ENCODE measurements around the gene BHLHA15.

BHLHA15 gene

DNA sequence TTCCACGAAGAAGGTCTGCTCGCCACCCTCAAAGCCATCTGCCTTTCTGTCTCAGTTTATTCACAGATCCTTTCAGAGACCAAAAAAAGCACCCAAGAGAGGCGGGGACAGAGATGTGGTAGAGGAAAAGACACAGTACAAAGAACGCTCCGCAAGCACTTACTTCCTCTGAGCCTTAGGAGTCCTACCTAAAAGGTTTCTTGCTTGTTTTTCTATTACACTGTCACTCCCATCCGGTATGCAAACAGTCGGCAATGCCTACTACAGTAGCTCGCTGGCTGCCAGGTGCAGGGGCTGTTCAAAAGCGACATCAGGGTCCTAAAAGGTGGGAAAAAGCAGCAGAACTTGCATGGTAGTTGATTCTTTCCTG, 40.0 kb downstream of the BHLHA15 start:
- peak; percentile 17 for DNase-seq

DNA sequence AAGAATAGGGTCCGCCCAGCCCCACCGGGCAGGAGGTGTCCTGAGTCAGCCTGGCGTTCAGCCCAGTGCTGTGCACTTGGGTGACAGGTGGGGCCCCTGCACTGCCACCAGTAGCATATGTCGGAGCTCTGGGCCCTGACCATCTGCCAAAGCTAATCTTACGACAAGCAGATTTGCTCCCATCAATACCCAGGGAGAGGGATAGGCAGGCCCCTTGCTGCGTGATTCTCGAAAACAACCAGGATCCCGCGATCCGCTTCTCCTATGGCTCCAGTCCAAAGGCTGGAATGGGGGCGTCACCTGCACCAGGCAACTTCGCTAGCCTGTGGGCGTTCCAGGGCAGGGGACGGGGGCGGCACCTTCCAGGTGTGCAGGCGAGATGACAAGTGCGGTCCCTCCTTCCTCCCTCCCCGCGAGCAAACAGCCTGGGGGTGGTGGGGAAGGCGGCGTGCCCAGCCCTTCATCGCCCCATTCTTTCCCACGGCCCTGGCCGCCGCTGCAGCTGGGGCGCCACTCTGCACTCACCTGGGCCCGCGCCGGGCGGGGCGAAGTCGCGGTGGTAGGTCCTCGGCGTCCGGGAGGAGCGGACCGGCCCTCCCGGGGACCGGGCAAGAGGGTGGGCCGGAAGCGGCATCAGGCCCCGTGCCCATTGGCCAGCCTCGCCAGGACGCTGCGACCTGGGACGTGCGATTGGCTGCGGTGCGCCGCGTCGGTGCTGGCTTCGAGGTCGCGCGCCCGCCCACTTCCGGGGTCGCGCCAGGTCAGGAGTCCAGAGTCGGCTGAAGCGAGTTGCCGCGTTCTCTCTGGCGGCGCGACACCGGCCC, 40.6 kb downstream of the BHLHA15 start, which contains the start of gene TECPR1:
TECPR1 (minus strand) TSS at position 632 of the 824 bp plus-strand sequence. CDS start 6,086 bp downstream, outside the sequence.
- DNase-seq, result peak; percentile 86

DNA sequence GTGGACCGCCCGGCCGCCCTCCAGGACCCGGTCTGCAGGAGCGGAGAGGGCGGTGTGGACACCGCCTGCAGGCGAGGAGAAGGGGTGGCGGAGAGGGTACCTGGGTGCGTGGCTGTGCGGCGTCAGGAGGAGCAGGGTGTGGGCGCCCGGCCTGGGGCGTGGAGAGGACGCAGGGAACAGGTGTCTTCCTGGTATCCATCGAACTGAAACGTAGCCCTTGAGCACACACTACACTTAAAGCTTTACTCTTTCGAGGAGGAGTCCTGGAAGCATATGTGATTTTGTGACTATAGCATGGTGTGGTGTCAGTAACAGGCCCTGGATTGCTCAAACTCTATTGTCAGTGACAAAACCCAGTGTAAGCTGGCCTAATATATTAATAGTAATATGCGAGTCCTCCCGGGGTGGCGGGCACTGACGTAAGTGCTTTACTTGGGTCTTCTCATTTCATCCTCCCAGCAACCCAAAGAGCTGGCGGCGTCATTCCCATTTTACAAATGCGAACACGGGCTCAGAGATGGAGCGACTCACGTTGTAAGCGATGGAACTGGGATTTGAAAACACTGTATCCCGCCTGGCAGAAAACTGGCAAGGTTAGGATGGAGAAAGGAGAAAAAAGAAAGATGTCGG, 41.3 kb downstream of the BHLHA15 start:
- DNase-seq, result no peak

DNA sequence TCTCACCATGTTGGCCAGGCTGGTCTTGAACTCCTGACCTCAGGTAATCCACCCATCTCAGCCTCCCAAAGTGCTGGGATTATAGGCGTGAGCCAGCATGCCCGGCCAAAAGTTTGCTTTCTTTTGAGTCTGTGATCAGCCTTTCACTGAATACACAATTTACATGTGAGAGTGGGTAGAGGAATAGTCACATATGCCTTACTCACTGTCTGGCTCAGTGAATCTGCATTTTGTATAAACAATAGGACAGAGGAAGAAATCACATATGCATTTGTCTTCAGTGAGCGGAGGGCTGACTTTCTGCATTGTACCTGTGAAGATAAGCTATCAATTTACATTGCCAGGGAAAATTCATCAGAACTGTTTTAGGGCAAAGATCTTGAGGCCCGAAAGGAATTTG, 43.3 kb downstream of the BHLHA15 start:
- DNase-seq, result no peak

DNA sequence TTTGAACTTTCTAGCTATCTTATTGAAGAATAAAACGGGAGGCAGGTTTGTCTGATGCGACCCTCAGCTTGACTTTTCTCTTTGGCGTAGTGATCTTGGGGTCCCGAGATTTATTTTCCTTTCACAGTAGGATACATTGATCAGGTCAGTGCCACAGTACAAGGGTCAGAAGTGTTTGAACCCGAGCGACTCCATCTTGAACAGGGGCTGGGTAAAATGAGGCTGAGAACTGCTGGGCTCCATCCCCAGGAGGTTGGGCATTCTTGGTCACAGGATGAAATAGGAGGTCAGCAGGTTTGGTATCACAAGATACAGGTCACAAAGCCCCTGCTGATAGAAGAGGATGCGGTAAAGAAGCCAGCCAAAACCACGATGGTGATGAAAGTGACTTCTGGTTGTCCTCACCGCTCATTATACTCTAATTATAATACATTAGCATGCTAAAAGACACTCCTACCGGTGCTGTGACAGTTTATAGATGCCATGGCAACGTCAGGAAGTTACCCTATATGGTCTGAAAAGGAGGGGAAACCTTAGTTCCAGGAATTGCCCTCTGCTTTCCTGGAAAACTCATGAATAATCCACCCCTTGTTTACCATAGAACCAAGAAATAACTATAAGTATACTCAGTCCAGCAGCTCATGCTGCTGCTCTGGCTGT, 43.8 kb downstream of the BHLHA15 start:
- DNase-seq, result no peak

DNA sequence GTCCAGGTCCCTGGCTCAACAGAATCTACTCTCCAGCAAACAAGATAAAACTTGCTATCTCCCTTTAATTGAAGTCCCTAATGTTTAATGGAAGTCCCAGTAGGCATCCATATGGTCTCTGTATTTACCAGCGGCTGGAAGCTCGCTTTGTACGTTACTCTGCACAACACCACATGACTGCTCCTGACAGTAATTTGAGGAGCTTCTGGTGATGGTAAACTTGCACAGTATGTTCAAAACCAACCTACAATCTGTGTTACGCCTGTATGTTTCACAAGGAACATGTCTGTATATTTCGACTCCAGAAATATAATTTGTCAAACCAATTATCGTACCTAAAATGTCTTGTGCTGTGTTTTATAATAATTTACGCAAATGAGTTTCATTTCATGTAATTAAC, 45.2 kb downstream of the BHLHA15 start:
- no peak for DNase-seq

DNA sequence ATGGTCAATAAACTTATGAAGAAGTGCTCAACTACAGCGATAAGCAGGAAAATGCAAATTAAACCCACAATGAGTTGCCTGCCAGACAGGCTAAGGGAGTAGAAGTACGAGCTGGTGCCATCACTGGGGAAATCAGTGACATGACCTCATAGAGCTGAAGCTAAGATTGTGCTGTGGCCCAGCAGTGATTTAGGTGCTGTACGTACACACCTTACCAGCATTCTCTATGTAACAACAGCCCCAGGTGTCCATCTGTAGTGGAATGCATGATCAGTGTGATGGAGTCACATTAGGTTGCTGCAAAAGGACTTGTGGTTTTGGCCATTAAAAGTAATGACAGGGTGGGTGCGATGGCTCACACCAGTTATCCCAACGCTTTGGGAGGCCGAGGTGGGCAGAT, 46.5 kb downstream of the BHLHA15 start:
- DNase-seq, result no peak

Measured in activated naive CD4-positive, alpha-beta T cell treated with anti-CD3 and anti-CD28 coated beads, Interleukin-2, amount 50 U/mL, for 16 hours (primary cell).